ENCODE measurements around the gene CD1E. TPM values are rescaled to one million over a fixed set of nuclear protein-coding genes. Genes with fewer than 3 reads are reported as not detected.
"Not testable (repeated sequence)": the region's sequence is repeated elsewhere in the genome, so short reads cannot be mapped to it uniquely, and the experiment has no call there.

CD1E gene
- total RNA-seq, 2 donors from 2014 or later: not detected

DNA sequence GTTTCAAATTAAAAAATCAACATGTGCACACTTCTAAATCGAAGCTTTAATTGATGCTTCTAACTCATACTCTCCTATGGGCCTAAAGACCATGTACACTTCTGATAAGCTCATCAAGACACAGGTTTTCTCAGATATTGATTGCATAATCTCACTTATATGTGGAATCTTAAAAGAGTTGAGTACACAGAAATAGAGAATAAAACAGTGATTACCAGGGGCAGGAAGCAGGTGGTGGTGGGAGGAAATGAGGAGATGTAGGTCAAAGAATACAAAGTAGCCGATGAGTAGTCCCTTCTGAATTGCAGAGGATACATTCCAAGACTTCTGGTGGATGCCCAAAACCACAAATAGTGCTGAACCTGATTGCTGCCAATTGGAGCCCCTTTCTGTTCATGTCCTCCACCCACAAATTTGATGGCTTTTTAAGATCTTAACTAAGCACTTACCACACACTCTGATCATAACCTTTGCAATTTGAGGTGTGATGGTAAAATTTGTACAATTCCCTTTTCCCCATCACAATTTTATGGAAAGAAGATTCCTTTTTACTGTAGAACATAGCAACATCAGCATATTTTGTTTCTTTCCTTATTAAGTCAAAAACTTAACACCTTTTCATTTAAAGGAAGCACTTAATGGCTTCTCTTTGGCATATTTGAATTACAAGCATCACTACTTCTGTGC lies 19.0 kb upstream of the CD1E start:
- peaks cover 11% of the 10 kb centered on the region for H3K4me1 Mint-ChIP-seq (ENCODE audit: low read depth)
- H3K4me3 Mint-ChIP-seq: no peak overlapping the region
- H3K27ac Mint-ChIP-seq: no peak overlapping the region
- DNase-seq (no peak), ATAC-seq (replicated peaks in 1 of 2) (no peak)
- peaks cover 1 to 3% of the 10 kb centered on the region in 2 donors for H3K36me3 Mint-ChIP-seq (ENCODE audit: insufficient read depth in 2 of 2)
- no peaks in the 10 kb centered on the region for H3K27me3 Mint-ChIP-seq (ENCODE audit: low read depth)
- H3K9me3 Mint-ChIP-seq: peaks cover 1 to 5% of the 10 kb centered on the region in 2 donors

DNA sequence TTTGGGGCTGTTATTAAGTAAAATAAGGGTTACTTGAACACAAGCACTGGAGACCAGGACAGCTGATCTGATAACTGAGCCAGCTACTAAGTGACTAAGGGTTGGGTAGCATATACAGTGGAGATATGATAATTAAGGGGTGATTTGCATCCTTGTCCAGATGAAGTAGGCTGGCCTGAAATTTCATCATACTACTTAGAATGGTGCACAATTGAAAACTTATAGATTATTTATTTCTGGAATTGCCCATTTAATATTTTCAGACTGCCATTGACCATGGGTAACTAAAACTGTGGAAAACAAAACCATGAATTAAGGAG lies 18.5 kb upstream of the CD1E start:
- ATAC-seq (replicated peaks in 1 of 2): no peak
- H3K27me3 Mint-ChIP-seq (ENCODE audit: low read depth): no peaks in the 10 kb centered on the region
- DNase-seq: no peak
- peaks cover 4 to 5% of the 10 kb centered on the region in 2 donors for H3K9me3 Mint-ChIP-seq
- no peak overlapping the region for H3K27ac Mint-ChIP-seq
- peaks cover 11% of the 10 kb centered on the region for H3K4me1 Mint-ChIP-seq (ENCODE audit: low read depth)
- H3K36me3 Mint-ChIP-seq (ENCODE audit: insufficient read depth in 2 of 2): peaks cover 1 to 3% of the 10 kb centered on the region in 2 donors
- H3K4me3 Mint-ChIP-seq: no peak overlapping the region

DNA sequence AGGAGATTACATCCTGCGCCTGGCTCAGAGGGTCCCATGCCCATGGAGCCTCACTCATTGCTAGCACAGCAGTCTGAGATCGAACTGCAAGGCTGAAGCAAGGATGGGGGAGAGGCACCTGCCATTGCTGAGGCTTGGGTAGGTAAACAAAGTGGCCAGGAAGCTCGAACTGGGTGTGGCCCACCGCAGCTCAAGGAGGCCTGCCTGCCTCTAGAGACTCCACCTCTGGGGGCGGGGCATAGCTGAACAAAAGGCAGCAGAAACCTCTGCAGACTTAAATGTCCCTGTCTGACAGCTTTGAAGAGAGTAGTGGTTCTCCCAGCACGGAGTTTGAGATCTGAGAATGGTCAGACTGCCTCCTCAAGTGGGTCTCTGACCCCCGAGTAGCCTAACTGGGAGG lies 17.3 kb upstream of the CD1E start:
- H3K4me1 Mint-ChIP-seq (ENCODE audit: low read depth): peaks cover 11% of the 10 kb centered on the region

DNA sequence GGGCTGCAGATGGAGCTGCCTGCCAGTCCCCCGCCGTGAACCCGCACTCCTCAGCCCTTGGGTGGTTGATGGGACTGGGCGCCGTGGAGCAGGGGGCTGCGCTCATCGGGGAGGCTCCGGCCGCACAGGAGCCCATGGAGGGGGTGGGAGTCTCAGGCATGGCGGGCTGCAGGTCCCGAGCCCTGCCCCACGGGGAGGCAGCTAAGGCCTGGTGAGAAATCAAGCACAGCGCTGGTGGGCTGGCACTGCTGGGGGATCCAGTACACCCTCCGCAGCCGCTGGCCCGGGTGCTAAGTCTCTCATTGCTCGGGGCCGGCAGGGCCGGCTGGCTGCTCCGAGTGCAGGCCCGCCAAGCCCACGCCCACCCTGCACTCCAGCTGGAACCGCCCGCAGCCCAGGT lies 4.7 kb upstream of the CD1E start:
- not testable (repeated sequence) for H3K4me1 Mint-ChIP-seq (ENCODE audit: low read depth)

More for the DNA sequence above, 17.3 kb upstream of the CD1E start:
- ATAC-seq (replicated peaks in 1 of 2); H3K36me3 Mint-ChIP-seq (ENCODE audit: insufficient read depth in 2 of 2); H3K27me3 Mint-ChIP-seq (ENCODE audit: low read depth); H3K4me3 Mint-ChIP-seq; DNase-seq; H3K27ac Mint-ChIP-seq; H3K9me3 Mint-ChIP-seq: not testable (repeated sequence)

DNA sequence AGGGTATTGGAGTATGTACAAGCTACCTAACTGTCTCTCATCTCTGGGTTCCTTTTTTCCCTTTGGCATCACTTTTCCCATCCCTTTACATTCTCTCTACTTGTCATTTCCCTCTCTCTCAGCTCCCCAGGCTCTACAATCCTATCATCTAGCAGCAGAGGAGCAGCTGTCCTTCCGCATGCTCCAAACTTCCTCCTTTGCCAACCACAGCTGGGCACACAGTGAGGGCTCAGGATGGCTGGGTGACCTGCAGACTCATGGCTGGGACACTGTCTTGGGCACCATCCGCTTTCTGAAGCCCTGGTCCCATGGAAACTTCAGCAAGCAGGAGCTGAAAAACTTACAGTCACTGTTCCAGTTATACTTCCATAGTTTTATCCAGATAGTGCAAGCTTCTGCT lies 561 bp downstream of the CD1E start:
- H3K27me3 Mint-ChIP-seq (ENCODE audit: low read depth): peaks cover 36% of the 10 kb centered on the region
- H3K36me3 Mint-ChIP-seq (ENCODE audit: insufficient read depth in 2 of 2): no peaks in the 10 kb centered on the region
- no peaks in the 10 kb centered on the region for H3K9me3 Mint-ChIP-seq
- ATAC-seq (replicated peaks in 1 of 2) (no peak), DNase-seq (no peak)
- no peak overlapping the region for H3K4me3 Mint-ChIP-seq
- H3K4me1 Mint-ChIP-seq (ENCODE audit: low read depth): no peaks in the 10 kb centered on the region
- no peak overlapping the region for H3K27ac Mint-ChIP-seq

More for the DNA sequence above, 4.7 kb upstream of the CD1E start:
- not testable (repeated sequence) for DNase-seq; H3K4me3 Mint-ChIP-seq; H3K9me3 Mint-ChIP-seq; H3K36me3 Mint-ChIP-seq (ENCODE audit: insufficient read depth in 2 of 2); ATAC-seq (replicated peaks in 1 of 2); H3K27ac Mint-ChIP-seq; H3K27me3 Mint-ChIP-seq (ENCODE audit: low read depth)

DNA sequence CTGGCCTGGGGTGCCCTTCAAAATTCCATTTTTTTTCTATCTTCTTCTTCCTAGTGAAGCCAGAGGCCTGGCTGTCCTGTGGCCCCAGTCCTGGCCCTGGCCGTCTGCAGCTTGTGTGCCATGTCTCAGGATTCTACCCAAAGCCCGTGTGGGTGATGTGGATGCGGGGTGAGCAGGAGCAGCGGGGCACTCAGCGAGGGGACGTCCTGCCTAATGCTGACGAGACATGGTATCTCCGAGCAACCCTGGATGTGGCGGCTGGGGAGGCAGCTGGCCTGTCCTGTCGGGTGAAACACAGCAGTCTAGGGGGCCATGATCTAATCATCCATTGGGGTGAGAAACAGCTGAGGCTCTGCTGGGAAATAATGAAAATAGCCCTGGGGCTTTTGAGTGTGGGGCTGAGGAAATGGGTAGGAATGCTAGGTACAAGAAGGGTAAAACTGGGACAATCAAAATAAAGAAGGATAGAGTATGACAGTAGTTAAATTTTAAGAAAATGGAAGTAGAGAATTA lies 2.1 kb downstream of the CD1E start:
- no peaks in the 10 kb centered on the region for H3K36me3 Mint-ChIP-seq (ENCODE audit: insufficient read depth in 2 of 2)

DNA sequence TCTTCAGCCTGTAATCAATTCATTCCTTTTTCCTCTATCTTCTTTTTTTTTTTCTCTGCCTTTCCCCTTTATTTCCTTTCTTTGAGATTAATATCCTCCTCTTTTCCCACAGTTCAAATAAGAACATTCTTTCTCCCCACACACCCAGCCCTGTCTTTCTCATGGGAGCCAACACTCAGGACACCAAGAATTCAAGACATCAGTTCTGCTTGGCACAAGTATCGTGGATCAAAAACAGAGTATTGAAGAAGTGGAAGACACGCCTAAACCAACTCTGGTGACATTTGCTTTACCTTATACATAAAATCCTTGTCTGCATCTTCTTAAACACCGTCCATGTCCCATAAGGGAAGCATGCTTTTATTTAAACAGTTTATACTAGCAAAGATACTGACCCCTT lies 2.9 kb downstream of the CD1E start:
- no peaks in the 10 kb centered on the region for H3K4me1 Mint-ChIP-seq (ENCODE audit: low read depth)
- peaks cover 43% of the 10 kb centered on the region for H3K27me3 Mint-ChIP-seq (ENCODE audit: low read depth)
- H3K36me3 Mint-ChIP-seq (ENCODE audit: insufficient read depth in 2 of 2): no peaks in the 10 kb centered on the region
- no peak overlapping the region for H3K4me3 Mint-ChIP-seq
- DNase-seq: no peak
- no peak for ATAC-seq (replicated peaks in 1 of 2)
- H3K9me3 Mint-ChIP-seq: no peaks in the 10 kb centered on the region
- H3K27ac Mint-ChIP-seq: no peak overlapping the region

More for the DNA sequence above, 2.1 kb downstream of the CD1E start:
- Mint-ChIP-seq H3K27me3 (ENCODE audit: low read depth) (peaks cover 43% of the 10 kb centered on the region), H3K4me1 (ENCODE audit: low read depth) (no peaks in the 10 kb centered on the region), H3K4me3 (no peak overlapping the region), H3K27ac (no peak overlapping the region), H3K9me3 (no peaks in the 10 kb centered on the region)
- ATAC-seq (replicated peaks in 1 of 2) (no peak), DNase-seq (no peak)

DNA sequence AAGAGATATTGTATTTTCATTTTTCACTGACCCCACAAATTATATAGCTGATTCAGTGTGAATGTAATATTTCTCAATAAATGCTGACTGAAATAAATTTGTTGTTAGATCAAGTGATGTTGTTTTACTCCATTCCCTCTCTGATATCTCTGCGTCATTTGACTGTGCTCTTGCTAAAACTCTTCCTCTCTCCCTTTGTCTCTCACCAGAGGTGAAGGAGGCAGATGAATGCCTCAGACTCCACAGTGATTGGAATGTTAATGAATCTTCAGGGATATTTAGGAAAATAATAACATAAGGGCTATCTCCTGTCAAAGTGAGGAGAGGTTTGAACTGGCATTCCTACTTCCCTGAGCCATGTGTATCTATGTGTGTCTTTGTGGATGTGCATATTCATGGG lies 3.7 kb downstream of the CD1E start:
- peaks cover 0 to 2% of the 10 kb centered on the region in 2 donors for H3K9me3 Mint-ChIP-seq
- no peaks in the 10 kb centered on the region for H3K4me1 Mint-ChIP-seq (ENCODE audit: low read depth)
- H3K36me3 Mint-ChIP-seq (ENCODE audit: insufficient read depth in 2 of 2): no peaks in the 10 kb centered on the region
- no peak for ATAC-seq (replicated peaks in 1 of 2)
- no peak for DNase-seq
- H3K27ac Mint-ChIP-seq: no peak overlapping the region
- no peak overlapping the region for H3K4me3 Mint-ChIP-seq
- peaks cover 43% of the 10 kb centered on the region for H3K27me3 Mint-ChIP-seq (ENCODE audit: low read depth)

DNA sequence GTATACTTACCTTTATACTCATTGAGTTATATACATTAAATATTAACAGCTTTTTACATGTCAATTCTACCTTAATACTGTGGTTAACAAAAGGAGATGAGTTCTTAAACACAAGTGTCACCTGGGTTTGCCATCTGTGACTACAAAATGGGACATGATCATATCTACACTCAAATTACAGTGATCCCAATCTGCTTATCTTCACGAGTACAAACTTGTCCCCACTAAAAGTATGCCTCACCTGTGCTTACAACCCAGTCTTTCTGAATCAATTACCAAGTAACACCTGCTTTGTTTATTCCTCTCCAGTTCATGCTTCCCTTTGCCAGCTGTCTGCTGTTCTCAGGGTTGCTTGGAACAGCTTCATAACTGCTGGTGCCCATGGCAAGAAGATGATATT lies 8.8 kb downstream of the CD1E start:
- H3K27me3 Mint-ChIP-seq (ENCODE audit: low read depth): peaks cover 17% of the 10 kb centered on the region
- no peak for ATAC-seq (replicated peaks in 1 of 2)
- H3K4me1 Mint-ChIP-seq (ENCODE audit: low read depth): no peaks in the 10 kb centered on the region
- no peaks in the 10 kb centered on the region for H3K36me3 Mint-ChIP-seq (ENCODE audit: insufficient read depth in 2 of 2)
- H3K4me3 Mint-ChIP-seq: no peak overlapping the region
- peaks cover 0 to 2% of the 10 kb centered on the region in 2 donors for H3K9me3 Mint-ChIP-seq
- H3K27ac Mint-ChIP-seq: no peak overlapping the region
- no peak for DNase-seq

DNA sequence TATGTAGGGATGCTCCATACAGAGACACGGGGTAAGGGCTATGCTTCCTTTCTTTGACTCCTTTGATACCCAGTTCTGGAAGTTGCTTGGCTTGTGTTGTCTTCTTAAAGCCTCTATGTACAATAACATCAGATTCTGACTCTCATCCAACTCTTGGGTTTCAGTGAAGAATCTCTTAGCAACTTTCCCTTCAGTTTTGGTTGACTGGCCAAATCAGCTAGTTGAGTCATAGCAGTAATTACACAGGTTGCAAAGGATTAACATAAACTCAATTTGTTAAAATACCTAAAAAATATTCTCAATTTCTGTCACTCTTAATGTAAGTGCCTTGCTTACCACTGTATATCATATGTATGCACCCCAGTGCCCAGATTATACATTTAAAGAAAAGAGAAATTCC lies 9.2 kb downstream of the CD1E start:
- DNase-seq: no peak
- H3K27ac Mint-ChIP-seq: no peak overlapping the region
- H3K36me3 Mint-ChIP-seq (ENCODE audit: insufficient read depth in 2 of 2): no peaks in the 10 kb centered on the region
- H3K27me3 Mint-ChIP-seq (ENCODE audit: low read depth): peaks cover 18% of the 10 kb centered on the region
- no peak overlapping the region for H3K4me3 Mint-ChIP-seq
- no peaks in the 10 kb centered on the region for H3K4me1 Mint-ChIP-seq (ENCODE audit: low read depth)
- H3K9me3 Mint-ChIP-seq: peaks cover 0 to 2% of the 10 kb centered on the region in 2 donors
- ATAC-seq (replicated peaks in 1 of 2): no peak

DNA sequence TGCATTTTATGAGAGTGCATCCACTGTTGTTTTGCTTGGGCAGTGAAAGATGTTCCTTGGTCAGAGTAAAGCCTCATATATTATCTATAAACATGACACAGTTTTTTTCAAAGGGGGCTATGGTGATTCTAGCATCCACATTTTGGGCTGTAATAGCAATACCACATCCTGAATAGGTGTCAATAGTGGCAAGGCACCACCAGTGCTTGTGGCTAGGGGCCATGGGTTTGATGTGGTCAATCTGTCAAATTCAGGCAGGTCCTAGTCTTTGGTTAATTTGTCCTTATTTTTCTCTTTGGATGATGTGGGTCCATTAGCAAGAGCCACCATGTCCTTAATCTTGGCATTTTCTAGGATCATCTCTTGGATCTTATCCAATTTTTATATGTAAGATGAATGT lies 13.1 kb downstream of the CD1E start:
- Mint-ChIP-seq H3K27ac (no peak overlapping the region), H3K9me3 (peaks cover 0 to 5% of the 10 kb centered on the region in 2 donors), H3K4me1 (ENCODE audit: low read depth) (peaks cover 12% of the 10 kb centered on the region), H3K27me3 (ENCODE audit: low read depth) (peaks cover 25% of the 10 kb centered on the region), H3K36me3 (ENCODE audit: insufficient read depth in 2 of 2) (peaks cover 0 to 3% of the 10 kb centered on the region in 2 donors), H3K4me3 (no peak overlapping the region)
- ATAC-seq (replicated peaks in 1 of 2): no peak
- no peak for DNase-seq

DNA sequence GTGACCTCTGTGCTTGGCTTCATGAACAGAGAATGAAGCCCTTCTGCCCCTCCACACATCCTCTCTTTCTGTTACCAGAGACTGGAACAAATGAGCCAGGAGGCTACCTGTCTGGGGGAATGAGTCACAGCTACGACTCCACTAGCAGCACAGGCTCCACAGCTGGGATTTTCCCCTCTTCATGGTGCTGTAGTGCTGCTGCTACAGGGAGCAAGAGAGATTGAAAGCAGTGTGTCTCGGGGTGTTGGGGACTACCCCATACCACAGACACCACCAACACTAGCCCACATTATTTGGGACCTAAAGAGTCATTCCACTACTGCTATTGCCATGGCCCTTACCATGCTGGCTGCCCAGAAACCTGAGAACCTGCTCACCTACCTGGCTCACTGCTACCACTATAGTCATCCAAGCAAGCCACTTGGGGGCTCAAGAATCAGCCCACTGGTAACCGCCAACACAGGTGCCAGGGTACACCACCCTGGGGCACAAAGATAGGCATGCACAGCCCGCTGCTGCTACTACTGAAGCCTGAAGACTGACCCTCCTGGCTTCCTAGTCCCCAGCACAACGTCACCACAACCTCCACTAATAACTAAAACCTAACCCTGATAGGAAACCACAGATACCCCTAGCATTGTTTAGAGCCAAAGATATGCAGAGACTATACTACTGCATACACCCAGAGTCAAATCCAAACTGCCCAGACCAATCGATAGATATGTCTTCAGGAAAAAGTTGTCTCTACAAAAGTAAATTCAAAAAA lies 17.7 kb downstream of the CD1E start:
- DNase-seq (peak; percentile 36 to 71), ATAC-seq (replicated peaks in 1 of 2) (peak; percentile 99)
- Mint-ChIP-seq H3K4me1 (ENCODE audit: low read depth) (peaks cover 13% of the 10 kb centered on the region), H3K36me3 (ENCODE audit: insufficient read depth in 2 of 2) (peaks cover 3 to 5% of the 10 kb centered on the region in 2 donors), H3K27me3 (ENCODE audit: low read depth) (peaks cover 30% of the 10 kb centered on the region), H3K27ac (no peak overlapping the region), H3K4me3 (no peak overlapping the region), H3K9me3 (peaks cover 1 to 3% of the 10 kb centered on the region in 2 donors)

DNA sequence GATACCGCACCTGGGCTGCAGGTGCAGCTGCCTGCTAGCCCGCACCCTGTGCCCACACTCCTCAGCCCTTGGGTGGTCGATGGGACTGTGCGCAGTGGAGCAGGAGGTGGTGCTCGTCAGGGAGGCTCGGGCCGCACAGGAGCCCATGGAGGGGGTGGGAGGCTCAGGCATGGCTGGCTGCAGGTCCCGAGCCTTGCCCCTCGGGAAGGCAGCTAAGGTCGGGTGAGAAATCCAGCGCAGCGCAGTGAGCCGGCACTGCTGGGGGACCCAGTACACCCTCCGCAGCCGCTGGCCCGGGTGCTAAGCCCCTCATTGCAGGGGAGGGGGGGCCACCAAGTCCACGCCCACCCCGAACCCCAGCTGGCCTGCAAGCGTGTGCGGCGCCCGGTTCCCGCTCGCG lies 20.4 kb downstream of the CD1E start:
- H3K4me3 Mint-ChIP-seq; H3K36me3 Mint-ChIP-seq (ENCODE audit: insufficient read depth in 2 of 2); ATAC-seq (replicated peaks in 1 of 2); DNase-seq; H3K27ac Mint-ChIP-seq; H3K9me3 Mint-ChIP-seq: not testable (repeated sequence)
- peaks cover 28% of the 10 kb centered on the region for H3K27me3 Mint-ChIP-seq (ENCODE audit: low read depth)
- peaks cover 13% of the 10 kb centered on the region for H3K4me1 Mint-ChIP-seq (ENCODE audit: low read depth)

All from activated T-cell treated with anti-CD3 and anti-CD28 coated beads, Interleukin-2, amount 50 U/mL, for 72 hours (primary cell).